ENCODE data around the gene DGLUCY.

DNA sequence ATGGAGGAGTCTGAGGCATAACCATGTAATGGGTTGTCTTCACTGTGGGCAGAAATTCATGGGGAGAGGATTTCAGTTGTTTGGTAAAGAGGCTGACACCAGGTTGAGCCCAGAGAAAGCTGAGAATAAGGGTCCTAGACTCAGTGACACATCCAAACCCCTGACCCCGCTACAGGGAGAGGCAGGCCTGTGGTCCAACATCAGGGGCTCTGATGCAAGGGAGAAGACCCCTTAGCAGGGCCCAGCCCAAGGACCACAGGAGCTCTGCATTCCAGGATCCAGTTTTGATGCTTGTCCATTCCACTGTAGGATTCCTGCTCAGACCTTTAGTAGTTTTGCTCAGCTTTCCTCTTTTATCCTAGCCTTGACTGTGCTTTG lies 115.1 kb downstream of the DGLUCY start:
- TF ChIP-seq, protein P1, sequence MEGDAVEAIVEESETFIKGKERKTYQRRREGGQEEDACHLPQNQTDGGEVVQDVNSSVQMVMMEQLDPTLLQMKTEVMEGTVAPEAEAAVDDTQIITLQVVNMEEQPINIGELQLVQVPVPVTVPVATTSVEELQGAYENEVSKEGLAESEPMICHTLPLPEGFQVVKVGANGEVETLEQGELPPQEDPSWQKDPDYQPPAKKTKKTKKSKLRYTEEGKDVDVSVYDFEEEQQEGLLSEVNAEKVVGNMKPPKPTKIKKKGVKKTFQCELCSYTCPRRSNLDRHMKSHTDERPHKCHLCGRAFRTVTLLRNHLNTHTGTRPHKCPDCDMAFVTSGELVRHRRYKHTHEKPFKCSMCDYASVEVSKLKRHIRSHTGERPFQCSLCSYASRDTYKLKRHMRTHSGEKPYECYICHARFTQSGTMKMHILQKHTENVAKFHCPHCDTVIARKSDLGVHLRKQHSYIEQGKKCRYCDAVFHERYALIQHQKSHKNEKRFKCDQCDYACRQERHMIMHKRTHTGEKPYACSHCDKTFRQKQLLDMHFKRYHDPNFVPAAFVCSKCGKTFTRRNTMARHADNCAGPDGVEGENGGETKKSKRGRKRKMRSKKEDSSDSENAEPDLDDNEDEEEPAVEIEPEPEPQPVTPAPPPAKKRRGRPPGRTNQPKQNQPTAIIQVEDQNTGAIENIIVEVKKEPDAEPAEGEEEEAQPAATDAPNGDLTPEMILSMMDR (IDR thresholded peaks at IDR 0.05), result no peak
- no peak for TF ChIP-seq POLR2A (IDR thresholded peaks at IDR 0.05)

All from ovary (tissue), 3 donors.